ENCODE data around the gene MTRF1L.

Gene MTRF1L, protein sequence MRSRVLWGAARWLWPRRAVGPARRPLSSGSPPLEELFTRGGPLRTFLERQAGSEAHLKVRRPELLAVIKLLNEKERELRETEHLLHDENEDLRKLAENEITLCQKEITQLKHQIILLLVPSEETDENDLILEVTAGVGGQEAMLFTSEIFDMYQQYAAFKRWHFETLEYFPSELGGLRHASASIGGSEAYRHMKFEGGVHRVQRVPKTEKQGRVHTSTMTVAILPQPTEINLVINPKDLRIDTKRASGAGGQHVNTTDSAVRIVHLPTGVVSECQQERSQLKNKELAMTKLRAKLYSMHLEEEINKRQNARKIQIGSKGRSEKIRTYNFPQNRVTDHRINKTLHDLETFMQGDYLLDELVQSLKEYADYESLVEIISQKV

DNA sequence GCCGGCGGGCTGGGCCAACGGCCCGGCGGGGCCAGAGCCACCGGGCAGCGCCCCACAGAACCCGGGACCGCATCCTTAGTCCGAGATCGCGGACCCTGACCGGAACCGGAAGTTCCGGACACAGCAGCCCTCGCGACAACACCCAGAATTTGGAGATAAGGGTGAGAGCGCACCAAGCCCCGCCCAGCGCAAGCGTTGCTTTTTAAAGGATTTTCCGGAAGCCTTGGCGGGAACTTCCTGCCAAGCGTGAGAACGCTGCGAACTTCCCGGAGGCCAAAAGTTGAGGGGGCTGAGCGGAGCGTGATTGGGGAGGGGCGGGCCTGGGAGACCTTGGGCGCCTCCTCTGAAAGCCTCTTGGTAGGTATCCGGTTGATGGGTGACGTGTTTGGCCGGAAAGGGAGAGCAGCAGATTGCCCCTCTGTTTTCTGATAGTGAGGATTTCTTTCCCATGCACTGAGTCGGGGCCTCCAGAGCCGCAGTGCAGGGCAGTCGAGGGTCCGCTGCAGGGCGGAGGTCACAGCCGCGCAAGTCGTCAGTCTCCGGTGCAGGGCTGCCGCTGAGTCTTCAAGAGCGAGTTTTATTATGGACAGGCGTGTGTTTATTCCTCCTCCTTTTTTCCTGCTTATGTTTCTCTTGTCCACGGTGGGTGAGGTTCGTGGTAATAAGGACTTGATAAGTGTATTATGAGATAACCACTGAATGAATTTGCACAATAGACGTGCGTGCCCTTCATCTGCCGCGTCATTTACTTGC lies at the start of gene MTRF1L:
Gene MTRF1L (minus strand): TSS at position 97 of the 753 bp plus-strand sequence. CDS start 24 bp downstream, at position 73.
- DNase-seq, result peak; percentile 92

DNA sequence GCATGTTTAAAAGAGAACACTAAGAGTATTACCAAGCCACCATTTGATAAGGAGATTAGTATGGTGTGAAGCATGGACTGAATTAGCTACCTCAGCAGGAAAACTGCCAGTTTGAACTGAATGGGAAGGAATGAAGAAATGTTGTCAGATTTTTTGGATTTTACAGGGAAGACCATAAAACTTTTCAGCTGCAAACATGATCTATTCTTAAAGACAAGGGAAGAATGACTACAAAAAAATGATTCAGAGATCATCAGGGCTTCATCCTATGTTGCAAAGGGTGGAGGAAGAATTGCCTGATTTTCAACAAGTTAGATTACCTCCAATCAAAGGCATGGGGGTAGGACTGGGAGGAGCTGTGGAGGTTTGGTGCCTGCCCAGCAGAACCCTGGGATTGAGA lies 49.3 kb upstream of the MTRF1L start:
- DNase-seq, result no peak

DNA sequence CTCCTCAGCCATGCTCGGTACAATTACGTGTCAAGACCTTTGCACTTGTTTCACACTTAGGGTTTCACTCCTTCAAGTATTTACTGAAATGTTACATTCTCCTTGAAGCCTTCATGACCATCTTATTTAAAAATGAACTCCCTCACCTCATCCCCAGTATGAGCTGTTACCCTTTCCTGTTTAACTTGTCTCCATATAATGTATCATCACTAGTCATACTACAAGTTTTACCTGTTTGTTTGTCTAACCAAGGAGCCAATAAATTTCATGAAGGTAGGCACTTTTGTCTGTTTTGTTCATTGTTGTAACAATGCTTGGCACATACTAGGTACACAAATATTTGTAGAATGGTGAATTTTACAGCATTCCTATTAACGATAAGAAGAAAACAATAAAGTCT lies 46.1 kb upstream of the MTRF1L start:
- no peak for DNase-seq

DNA sequence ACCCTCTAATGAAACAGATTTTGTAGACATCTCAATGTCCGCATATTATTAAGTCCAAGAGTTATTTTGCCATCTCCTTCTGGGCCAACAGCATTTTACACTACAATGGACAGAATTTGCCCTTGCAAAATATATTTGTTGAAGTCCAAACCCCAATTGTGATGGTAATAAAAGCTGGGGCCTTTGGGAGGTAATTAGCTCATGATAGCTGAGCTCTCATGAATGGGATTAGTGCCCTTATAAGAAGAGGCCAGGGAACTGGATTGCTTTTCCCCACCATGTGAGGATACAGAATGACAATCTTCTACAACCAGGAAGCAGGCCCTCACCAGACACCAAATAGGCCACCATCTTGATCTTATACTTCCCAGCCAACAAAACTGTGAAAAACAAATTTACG lies 44.9 kb upstream of the MTRF1L start:
- no peak for DNase-seq

DNA sequence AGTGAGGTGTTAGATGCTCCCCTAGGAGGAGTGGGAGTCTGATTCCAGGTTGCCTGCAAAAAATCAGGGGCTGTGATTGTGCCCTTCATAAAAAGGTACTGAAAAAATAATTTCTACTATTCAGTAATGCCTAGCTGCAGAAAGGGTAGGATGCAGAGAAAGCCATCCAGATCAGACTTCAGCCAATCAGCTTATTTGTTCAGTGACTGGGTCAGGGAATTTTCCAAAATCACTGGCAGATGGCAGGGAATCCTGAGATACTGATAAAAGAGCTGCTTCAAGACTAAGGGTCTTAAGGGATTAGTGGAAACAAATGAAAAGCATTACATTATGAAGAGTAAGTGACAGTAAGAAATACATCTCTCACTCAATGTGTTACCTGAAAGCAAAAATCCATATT lies 42.8 kb upstream of the MTRF1L start:
- no peak for DNase-seq

DNA sequence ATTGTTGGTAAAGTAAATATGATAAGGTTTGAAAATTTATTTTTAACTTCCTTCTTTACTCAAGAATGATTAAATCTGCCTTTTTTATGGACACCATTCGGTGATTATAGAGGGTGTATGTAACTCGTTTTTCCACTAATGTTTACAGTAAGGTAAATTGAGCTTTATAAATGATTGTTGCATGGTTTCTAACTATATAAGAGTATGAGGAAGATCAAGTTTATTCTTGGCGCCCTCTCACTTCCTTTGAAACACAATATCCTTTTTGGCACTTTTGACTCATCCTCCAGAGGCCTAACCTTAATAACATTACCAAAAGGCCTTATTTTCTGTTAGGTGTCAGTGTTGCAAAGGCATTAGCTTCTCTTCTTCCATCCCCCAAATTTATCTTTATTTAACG lies 41.8 kb upstream of the MTRF1L start:
- DNase-seq, result no peak

DNA sequence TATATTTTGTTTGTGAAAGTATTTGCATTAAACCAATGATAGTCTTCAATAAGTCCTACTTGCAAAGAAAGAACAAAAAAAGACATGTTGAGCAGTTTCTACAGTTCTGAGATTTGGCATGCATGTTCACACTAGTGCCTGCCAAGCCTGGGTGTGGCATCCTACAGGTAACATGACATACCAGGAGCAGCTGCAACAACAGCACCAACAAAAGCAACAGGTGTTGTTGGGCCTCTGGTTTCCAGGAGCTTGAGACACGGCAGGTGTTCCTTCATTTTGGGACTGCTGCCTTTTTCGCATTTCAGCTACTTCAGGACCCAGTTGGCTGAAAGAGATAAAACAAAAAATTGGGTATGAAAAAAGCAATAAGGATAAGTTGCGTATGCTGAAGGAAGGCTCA lies 41.2 kb upstream of the MTRF1L start:
- DNase-seq, result no peak

DNA sequence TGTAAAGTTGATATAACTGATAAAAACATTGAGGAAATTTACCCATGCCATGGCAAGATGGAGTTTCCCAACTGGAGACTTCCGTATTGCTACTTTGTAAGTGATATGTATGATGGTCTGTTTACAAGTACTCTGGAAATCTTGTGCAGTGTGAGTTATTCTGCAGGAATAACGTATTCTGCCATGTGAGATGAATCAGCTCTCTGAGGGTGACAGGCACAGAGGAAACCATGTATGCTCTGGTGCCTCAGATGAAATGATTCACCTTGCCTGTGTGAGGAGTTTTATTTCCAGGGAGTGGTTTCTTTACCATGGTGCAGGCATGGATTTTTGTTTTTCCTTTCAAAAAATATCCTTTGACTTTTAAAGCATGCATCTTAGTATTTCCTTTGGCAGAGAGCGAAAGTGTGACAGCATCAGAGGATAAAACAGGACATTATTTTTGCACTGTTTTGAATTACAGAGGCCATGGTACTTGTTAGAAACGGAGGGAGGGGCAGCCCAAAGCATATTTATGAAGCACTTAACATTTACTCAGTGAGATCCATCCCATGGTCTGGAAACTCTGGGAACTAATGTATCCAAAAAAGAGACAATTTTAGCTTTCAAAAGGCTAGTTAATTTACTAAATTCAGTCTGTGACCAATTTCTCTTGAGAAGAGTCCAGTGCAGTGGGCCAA lies 36.0 kb upstream of the MTRF1L start:
- no peak for DNase-seq

DNA sequence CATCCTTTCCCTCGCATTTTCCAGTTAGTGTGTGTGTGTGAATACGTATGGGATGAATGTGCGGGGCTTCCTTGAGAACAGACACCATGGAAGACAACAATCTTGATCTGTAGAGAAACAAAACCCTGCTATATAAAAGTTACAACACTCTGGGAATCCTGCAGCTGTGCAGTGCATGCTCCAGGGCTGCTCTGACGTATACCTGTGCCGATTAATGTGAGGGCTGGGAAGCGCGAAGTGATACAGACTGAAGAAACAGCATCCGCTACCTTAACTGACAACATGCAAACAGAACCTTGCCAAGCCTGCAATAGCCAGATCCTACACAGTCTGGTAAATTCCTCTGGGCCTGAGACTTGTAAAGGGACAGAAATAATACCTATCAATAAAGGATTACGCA lies 31.6 kb upstream of the MTRF1L start:
- no peak for DNase-seq

DNA sequence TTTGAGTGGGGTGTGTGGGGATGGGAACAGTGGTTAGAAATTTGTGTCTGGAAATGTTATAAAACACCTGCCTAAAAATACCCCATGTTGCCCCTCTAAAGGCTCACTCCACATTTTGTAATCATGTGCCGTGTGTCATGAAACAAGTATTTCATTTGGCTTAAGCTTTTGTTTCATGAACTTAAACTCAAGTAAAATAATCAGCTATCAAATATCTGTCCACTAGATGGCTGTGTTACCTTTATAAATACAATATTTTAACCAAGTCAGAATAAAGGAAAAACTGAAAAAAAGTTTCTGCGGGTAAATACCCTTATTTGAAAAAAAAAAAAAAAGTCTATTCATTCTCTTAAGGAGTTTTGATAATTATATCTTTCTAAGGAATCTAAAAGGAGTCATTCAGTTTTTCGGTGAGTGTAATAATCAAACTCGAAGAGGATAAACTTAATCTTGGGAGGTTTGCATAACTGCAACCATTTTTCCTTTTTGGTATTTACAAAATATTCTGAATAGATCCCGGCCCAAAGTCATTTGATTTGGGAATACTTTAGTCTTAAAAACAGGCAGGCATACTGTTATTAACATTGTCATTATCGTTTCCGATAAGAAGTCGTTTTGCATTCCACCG lies 29.9 kb upstream of the MTRF1L start:
- no peak for DNase-seq

DNA sequence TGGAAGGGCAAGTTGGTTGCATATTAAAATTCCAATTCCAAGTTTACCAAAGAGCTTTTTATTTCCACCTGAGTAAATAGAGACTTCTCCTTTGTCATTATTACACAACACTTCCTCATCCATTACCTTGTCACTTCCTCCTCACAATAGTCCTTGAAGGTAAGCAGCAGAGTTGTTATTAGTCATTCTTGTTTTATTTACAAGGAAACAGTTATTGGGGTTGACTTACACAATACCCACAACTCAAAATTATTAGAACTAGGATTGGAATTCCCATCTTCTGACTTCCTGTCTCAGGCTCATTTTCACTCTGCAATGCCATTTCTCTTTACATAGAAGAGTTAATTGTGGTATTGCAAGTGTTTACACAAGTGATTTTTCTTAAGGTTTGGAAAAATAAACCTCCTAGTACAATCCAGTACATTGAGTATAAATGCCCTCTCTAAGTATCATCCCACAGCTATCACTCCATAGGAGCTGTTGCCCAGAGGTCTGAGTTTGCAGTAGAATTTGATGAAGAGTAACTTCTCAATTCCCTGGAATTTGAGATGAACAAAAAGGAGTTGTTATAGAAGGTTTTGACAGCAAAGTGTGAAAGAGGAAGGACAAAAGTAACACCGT lies 28.9 kb upstream of the MTRF1L start:
- DNase-seq, result no peak

DNA sequence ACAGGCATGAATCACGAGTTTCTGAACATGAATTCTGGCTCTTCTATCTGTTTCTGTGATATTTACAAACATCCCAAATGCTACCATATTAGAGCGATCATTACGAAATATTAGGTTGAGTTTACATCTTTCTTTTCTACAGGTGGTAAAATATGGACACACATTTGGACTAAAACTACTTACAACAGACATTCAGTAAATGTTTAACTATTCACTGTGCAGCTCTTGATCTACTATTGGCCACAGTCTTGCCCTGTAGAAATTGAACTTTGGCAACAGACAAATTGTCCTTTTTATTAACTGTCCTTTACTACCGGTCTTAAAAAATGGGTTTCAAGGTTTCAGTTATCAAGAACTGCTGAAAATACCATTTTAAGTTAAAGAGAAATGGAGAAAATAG lies 26.5 kb upstream of the MTRF1L start:
- DNase-seq, result no peak

DNA sequence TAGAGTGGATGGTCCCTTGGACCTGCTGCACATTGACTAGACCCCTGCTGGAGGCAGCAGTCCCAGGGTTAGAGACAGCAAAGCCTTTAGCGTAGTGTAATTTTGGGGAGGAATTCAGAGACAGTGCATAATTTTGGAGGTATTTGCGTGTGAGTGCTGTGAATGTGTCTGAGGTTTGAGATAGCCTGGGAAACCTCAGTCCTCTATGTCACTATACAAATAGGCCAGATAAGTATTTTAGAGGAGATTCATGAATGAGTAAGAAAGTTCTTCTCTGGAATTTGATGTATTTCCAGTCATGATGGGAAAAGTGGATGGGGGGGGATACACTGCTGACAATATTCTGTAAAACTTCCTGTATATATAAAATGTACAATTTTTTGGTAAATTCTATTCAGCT lies 25.8 kb upstream of the MTRF1L start:
- DNase-seq, result no peak

DNA sequence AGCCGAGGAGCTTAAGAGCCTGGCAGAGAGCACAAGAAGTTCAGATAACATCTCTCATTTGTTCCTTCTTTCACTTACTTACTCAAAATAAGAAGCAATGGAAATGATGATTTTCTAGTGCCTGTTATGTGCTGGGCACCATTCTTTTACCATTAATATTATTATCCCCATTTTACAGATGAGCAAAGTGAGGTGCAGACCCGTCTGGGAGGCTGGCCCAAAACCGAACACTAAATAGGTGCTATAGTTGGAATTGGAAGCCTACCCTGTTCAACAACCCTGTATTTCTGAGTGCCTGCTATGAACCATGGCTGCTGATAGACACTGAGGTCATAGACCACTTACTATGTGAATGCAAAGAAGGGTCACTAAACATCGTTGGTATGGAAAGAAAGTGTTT lies 25.0 kb upstream of the MTRF1L start:
- DNase-seq, result no peak

DNA sequence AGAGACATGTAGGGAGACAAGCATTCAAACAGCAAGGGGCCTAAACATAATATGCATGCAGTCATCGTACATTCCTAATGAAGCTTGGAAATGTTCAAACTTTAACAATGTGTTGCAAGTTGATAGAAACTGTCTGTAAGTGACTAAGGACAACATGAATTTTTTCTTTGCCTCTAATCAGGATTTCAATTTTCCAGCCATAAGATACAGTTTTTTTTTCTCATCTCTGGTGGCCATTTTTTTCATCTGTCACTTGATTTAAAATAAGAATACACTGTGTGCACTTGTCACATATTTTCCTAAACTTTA lies 22.2 kb upstream of the MTRF1L start:
- DNase-seq, result no peak

DNA sequence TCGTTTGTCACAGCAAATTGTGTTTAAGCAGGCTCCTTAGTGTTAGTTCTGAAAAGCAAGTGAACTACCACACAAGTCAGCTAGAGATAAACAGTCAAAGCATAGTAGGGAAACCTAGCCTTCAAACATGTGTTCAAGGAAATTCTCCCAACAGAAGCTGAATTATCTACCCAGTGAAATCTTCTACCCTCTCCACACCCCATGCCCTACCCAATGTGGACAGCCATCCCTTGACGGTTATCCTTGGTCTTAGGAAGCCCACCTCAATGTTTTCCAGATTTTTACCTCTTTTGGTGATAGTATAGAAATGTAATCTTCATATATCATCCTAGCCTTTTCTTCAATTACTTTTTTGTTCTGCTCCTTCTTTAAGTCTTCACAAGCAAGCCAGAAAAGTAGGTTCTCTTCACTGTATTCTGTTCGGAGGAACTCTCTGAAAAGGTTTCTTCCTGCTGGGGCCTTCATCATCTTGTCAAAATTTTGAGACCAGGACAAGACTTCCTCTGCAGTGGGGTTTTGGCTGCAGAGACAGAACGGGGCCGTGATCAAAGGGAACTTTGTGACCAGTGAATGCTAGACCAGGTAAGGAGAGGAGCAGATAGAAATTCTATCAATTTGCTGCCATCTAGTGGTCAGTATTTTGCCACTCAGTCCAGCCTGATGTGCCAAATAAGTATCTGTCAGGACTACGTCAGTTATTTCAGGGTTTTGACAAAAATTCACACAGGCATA lies 21.6 kb upstream of the MTRF1L start:
- DNase-seq, result peak; percentile 55

DNA sequence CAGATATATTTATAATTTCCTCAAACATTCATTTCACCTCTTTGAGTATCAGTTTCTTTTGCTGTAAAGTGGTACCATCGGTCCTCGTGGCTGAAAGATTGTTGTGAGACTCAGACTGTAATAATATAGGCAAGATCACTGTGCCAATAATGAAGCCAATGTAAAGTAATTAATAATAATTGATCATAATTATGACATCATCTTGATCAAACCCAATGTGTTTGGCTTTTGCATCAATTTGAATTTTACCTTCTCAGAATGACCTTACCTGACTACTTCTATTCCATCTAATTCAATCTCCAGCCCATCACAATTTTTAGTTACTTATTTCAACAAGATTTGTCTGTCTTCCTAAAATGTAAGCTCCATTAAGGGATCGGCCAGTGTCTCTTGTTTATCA lies 15.8 kb upstream of the MTRF1L start:
- no peak for DNase-seq

DNA sequence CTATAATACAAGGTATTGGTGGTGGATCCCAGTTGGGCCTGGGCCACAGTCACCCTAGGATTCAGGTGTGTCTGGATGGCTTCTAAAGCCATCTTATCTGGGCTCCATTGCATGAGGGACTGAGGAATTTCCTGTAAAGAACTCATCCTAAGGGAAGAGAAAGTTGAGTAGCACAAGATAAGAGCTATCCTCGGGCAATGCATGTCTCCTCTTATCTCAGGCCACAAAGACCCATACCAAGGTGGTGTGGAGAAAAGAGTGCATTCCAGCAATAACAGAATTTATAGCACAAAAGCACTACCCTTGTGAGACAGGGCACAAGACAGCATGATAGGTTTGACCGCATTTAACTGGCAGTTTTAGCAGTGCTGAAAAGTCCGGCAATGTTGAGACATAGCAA lies 14.3 kb upstream of the MTRF1L start:
- no peak for DNase-seq

DNA sequence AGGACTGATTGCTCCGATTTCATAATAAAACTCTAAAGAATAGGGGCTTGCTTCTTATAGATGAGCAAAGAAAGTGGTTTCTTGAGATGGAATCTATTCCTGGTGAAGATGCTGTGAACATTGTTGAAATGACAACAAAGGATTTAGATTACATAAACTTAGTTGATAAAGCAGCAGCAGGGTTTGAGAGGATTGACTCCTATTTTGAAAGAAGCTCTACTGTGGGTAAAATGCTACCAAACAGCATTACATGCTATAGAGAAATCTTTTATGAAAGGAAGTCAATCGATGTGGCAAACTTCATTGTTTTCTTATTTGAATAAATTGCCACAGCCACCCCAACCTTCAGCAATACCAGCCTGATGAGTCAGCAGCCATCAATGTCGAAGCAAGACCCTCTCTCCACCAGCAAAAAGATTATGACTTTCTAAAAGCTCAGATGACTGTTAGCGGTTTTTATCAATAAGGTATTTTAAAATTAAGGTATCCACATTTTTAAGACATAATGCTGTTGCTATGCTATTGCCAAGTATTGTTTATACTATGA lies 12.7 kb upstream of the MTRF1L start:
- no peak for DNase-seq

DNA sequence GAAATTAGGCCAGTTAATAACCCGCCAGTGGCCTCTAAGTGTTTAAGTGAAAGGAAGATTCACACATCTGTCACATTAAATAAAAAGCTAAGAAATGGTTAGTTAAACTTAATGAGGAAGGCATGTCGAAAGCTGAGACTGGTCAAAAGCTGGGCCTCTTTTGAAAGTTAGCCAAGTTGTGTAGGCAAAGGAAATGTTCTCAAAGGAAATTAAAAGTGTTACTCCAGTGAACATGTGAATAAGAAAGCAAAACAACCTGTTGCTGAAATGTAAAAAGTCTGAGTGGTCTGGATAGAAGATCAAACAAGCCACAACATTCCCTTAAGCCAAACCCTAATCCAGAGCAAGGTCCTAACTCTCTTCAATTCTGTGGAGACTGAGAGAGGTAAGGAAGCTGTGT lies 10.9 kb upstream of the MTRF1L start:
- no peak for DNase-seq

DNA sequence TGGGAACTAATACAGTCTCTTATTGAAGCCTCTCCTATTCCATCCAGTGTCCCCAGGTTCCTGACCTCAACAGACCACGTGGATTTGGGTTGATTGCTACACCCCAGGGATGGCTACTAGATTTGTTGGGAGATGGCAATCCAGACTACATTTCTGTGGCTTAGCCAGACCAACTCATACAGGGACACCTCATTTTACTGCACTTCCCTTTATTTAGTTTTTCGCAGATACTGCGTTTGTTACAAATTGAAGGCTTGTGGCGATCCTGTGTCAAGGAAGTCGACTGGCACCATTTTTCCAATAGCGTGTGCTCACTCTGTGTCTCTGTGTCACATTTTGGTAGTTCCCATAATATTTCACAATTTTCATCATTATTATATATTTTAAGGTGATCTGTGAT lies 10.3 kb upstream of the MTRF1L start:
- DNase-seq, result no peak

DNA sequence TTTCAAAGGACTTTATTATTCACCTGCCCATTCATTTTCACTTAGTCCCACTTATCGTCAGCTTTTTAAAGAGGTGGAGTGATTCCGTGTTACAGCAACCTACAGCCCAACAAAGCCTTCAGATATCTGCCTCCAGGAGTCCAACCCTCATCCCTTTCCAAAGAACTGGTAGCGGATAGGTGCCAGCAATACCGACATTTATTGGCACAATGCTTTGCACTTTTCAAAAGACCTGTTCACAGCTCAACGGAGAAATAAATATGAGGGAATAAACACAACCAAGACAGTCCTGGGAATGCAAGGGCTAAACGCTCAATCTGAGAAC lies 819 bp upstream of the MTRF1L start:
- DNase-seq, result no peak
